Cardiac fibroblast (primary cell): ENCODE data around the gene PPIP5K2.
A peak's percentile ranks its signal among the peaks of the same experiment; 100 is the strongest.

Experiments used
- DNase-seq, 2 donors: peaks; one replicate each; pipeline versions ENCODE4 v3.0.0 to v3.0.0-alpha.2; 2010; ENCODE audit warnings: low read depth in 2 of 2
- H3K4me3 ChIP-seq, 2 donors: replicated peaks in 1 of 2; 1 replicate in 1 of 2; 2 replicates in 1 of 2; pipeline ENCODE4 v1.5.1; 2011; ENCODE audit warnings: low read depth in 2 of 2, low read length in 2 of 2, mild to moderate bottlenecking in 2 of 2, moderate library complexity in 1 of 2
- CTCF ChIP-seq: IDR thresholded peaks from one replicate; pipeline ENCODE4 v1.5.1; 2011; ENCODE audit warnings: low read depth, mild to moderate bottlenecking, low read length, inconsistent platforms

The PPIP5K2 gene

GRCh38 chr5:103245761-103246160 lies 125.7 kb downstream of the PPIP5K2 start:
- no peak for TF ChIP-seq CTCF
- H3K4me3 ChIP-seq = no peak overlapping the region
- DNase-seq = no peak

- no peak overlapping the region for H3K4me3 ChIP-seq
- DNase-seq = no peak
- TF ChIP-seq CTCF = no peak
Observed at GRCh38 chr5:103247118-103247517, 127.0 kb downstream of the PPIP5K2 start.

- no peak for TF ChIP-seq CTCF
- no peak for DNase-seq
- H3K4me3 ChIP-seq = no peak overlapping the region
Observed at GRCh38 chr5:103249068-103249467, 129.0 kb downstream of the PPIP5K2 start.

- no peak overlapping the region for H3K4me3 ChIP-seq
- DNase-seq = no peak
- no peak for TF ChIP-seq CTCF
Observed at GRCh38 chr5:103254921-103255320, 134.8 kb downstream of the PPIP5K2 start.

- no peak for DNase-seq
- no peak overlapping the region for H3K4me3 ChIP-seq
- no peak for TF ChIP-seq CTCF
Observed at GRCh38 chr5:103255691-103256090, 135.6 kb downstream of the PPIP5K2 start.

- no peak for DNase-seq
- no peak overlapping the region for H3K4me3 ChIP-seq
- peak; percentile 15 for TF ChIP-seq CTCF
Observed at GRCh38 chr5:103256178-103256577, 136.1 kb downstream of the PPIP5K2 start.

- no peak for TF ChIP-seq CTCF
- H3K4me3 ChIP-seq = peak within 1 kb of the TSS; percentile 95 to 96
- DNase-seq = peak; percentile 97 to 99
Observed at GRCh38 chr5:103258368-103258956, 138.4 kb downstream of the PPIP5K2 start, which contains the start of gene MACIR. MACIR (plus strand) TSS chr5:103258763; CDS start chr5:103275920, 17,157 bp downstream.
